HG03558 (cell line): Measurements from ENCODE around the gene NOP9.

Source experiments
- ATAC-seq: cut with Tn5 transposase; IDR thresholded peaks from one replicate; pipeline ENCODE4 v1.9.1; 2021; ENCODE audit warnings: moderate number of reproducible peaks; ENCODE audit not compliant: unreplicated experiment; ENCODE audit errors: extremely low read depth

Gene NOP9

GRCh38 chr14:24299255-24300191 is at the start of gene NOP9, which contains the start of gene DHRS1:
NOP9 (plus strand) TSS chr14:24299850; CDS start chr14:24299955, 105 bp downstream.
DHRS1 (minus strand) TSS chr14:24299780; CDS start chr14:24299106, 674 bp downstream.
- ATAC-seq, result peak; percentile 40

GRCh38 chr14:24250354-24250753 is 49.3 kb upstream of the NOP9 start:
- ATAC-seq, result no peak

- no peak for ATAC-seq
Observed at GRCh38 chr14:24251880-24252288, 47.8 kb upstream of the NOP9 start.

- ATAC-seq, result no peak
Observed at GRCh38 chr14:24252289-24253124, 47.1 kb upstream of the NOP9 start.

GRCh38 chr14:24253936-24254335 is 45.7 kb upstream of the NOP9 start:
- ATAC-seq, result no peak

GRCh38 chr14:24254630-24255392 is 44.8 kb upstream of the NOP9 start:
- no peak for ATAC-seq

GRCh38 chr14:24255438-24255837 is 44.2 kb upstream of the NOP9 start:
- no peak for ATAC-seq

GRCh38 chr14:24255931-24256711 is 43.5 kb upstream of the NOP9 start:
- no peak for ATAC-seq

- no peak for ATAC-seq
Observed at GRCh38 chr14:24256960-24257359, 42.7 kb upstream of the NOP9 start.

GRCh38 chr14:24258119-24258518 is 41.5 kb upstream of the NOP9 start:
- ATAC-seq, result no peak

- no peak for ATAC-seq
Observed at GRCh38 chr14:24258548-24259265, 40.9 kb upstream of the NOP9 start.

GRCh38 chr14:24259282-24260025 is 40.2 kb upstream of the NOP9 start:
- ATAC-seq, result no peak

GRCh38 chr14:24260026-24260779 is 39.4 kb upstream of the NOP9 start:
- no peak for ATAC-seq

- no peak for ATAC-seq
Observed at GRCh38 chr14:24260780-24261157, 38.9 kb upstream of the NOP9 start.

- no peak for ATAC-seq
Observed at GRCh38 chr14:24261256-24261968, 38.2 kb upstream of the NOP9 start.

GRCh38 chr14:24261969-24262327 is 37.7 kb upstream of the NOP9 start:
- no peak for ATAC-seq
